GM21529 (cell line): ENCODE measurements around the gene OTOF.

Experiments
- ATAC-seq: cut with Tn5 transposase; IDR thresholded peaks from one replicate; pipeline ENCODE4 v1.9.1; 2021; ENCODE audit not compliant: unreplicated experiment

OTOF gene

GRCh38 chr2:26414311-26414710 is 63.6 kb downstream of the OTOF start:
- no peak for ATAC-seq

- no peak for ATAC-seq
Observed at GRCh38 chr2:26412091-26412673, 65.7 kb downstream of the OTOF start.

- no peak for ATAC-seq
Observed at GRCh38 chr2:26411419-26411818, 66.5 kb downstream of the OTOF start.

GRCh38 chr2:26410764-26411243 is 67.1 kb downstream of the OTOF start:
- no peak for ATAC-seq

- no peak for ATAC-seq
Observed at GRCh38 chr2:26409785-26410184, 68.1 kb downstream of the OTOF start.

GRCh38 chr2:26407526-26407925 is 70.4 kb downstream of the OTOF start:
- ATAC-seq: no peak
